Measurements from ENCODE around the gene CZIB. TPM values are rescaled to one million over a fixed set of nuclear protein-coding genes. Genes with fewer than 3 reads are reported as not detected.

CZIB gene
- total RNA-seq, 1 donor = 66.6 TPM

DNA sequence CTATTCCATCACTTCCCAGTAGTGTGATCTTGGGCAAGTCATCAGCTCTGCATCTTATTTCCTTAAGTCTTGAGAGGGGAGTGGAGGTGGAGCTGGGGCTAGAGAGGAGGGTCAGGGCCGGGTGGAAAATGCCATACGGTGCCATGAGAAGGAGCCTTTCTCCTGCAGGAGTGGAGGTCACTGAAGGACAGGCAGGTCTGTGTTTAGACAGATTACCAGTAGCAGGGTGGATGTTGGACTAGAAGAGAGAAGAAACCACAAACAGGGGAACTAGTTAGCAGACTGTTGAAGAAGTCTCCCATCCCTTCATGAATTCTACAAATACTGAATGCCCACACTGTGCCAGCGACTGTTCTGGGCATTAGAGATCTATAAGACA, 37.7 kb downstream of the CZIB start:
- H3K4me3 ChIP-seq (ENCODE audit: low read depth, low read length) = no peak overlapping the region
- TF ChIP-seq, protein P1, sequence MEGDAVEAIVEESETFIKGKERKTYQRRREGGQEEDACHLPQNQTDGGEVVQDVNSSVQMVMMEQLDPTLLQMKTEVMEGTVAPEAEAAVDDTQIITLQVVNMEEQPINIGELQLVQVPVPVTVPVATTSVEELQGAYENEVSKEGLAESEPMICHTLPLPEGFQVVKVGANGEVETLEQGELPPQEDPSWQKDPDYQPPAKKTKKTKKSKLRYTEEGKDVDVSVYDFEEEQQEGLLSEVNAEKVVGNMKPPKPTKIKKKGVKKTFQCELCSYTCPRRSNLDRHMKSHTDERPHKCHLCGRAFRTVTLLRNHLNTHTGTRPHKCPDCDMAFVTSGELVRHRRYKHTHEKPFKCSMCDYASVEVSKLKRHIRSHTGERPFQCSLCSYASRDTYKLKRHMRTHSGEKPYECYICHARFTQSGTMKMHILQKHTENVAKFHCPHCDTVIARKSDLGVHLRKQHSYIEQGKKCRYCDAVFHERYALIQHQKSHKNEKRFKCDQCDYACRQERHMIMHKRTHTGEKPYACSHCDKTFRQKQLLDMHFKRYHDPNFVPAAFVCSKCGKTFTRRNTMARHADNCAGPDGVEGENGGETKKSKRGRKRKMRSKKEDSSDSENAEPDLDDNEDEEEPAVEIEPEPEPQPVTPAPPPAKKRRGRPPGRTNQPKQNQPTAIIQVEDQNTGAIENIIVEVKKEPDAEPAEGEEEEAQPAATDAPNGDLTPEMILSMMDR (IDR thresholded peaks at IDR 0.05; ENCODE audit: insufficient read depth, low read length) = no peak
- no peak for DNase-seq (ENCODE audit: low read depth)

DNA sequence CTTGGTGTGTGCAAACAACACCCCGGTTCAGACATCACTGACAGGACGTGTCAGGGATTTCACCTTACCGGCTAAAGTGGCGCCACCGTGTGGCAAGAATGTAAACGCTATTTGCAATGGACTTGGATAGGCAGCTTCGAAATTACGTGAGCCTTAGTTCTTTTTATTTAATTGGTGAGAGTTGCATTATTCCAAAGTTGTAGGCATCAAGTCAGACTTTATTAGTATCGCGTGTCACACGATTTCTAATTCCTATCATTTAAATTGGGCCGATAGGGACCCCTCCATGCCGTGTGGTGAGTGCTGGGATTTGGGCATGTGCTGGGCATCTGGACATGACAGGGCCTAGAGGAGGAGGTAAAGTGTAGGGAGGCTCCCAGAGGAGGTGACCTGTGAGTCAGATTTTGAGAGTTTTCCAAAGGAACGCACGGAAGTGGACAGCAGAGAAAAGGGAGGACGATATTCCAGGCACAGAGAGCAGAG, 38.3 kb downstream of the CZIB start:
- TF ChIP-seq, protein P1 (IDR thresholded peaks at IDR 0.05; ENCODE audit: insufficient read depth, low read length) = peak; percentile 75
- DNase-seq (ENCODE audit: low read depth) = peak; percentile 90
- H3K4me3 ChIP-seq (ENCODE audit: low read depth, low read length) = no peak overlapping the region

DNA sequence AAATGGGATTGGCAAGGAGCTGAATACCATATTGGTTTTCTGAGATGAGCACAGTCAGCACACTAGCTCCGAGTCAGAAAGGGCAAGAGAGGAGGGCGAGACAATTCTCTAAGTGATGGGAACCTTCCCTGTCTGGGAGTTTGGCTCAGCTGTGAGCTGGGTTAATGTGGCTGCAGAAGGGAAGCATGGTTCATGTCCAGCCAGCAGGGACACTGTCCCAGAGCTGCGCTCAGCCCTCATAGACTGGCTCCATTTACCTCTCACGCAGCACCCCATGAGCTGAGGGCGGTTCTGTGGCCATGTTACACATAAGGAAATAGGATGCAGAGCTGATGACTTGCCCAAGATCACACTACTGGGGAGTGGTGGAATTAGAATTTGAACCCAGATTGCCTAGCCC, 39.5 kb downstream of the CZIB start:
- H3K4me3 ChIP-seq (ENCODE audit: low read depth, low read length) = no peak overlapping the region
- TF ChIP-seq, protein P1 (IDR thresholded peaks at IDR 0.05; ENCODE audit: insufficient read depth, low read length) = no peak
- no peak for DNase-seq (ENCODE audit: low read depth)

GRCh38 chr1:53180226-53180625, 40.2 kb downstream of the CZIB start:
- H3K4me3 ChIP-seq (ENCODE audit: low read depth, low read length) = no peak overlapping the region
- TF ChIP-seq, protein P1 (IDR thresholded peaks at IDR 0.05; ENCODE audit: insufficient read depth, low read length) = no peak
- DNase-seq (ENCODE audit: low read depth) = peak; percentile 86

DNA sequence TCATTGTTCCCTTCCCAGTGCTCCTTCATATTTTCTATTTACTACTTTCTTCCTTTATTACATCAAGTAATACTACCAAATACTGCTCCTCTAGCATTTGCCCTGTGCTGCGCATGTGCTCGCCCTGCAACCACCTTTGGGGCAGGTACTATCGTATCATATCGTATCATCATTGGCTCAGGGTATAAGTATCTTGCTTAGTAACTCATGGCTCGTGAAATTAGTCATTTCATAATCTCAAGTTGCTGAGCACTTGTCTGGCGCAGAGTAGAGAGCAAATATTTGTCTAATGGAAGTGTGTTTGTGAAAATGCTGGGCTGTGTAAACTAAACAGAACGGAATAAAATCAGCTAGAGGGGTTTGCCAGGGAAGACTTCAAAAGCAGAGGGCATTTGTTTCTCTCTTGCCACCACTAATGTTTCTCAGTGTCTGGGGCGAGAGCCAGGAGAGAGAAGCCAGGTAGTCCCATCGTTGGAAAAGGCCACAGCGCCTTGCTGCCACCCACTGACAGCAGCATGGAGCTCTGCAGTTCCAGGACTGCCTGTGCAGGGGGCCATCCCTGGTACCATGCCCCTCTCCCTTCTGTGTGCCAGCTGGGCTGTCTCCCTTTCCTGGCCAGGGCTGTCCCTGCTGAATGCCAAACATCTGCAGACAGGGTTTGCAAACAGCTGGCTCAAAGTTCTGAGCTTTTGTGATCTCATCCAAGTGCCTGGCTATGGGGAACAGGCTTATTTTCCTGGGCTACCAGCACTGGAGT, 43.8 kb downstream of the CZIB start:
- DNase-seq (ENCODE audit: low read depth) = peak; percentile 74
- TF ChIP-seq, protein P1 (IDR thresholded peaks at IDR 0.05; ENCODE audit: insufficient read depth, low read length) = peak; percentile 41
- H3K4me3 ChIP-seq (ENCODE audit: low read depth, low read length) = no peak overlapping the region

GRCh38 chr1:53174971-53175913, 45.2 kb downstream of the CZIB start:
- no peak overlapping the region for H3K4me3 ChIP-seq (ENCODE audit: low read depth, low read length)
- peak; percentile 91 for DNase-seq (ENCODE audit: low read depth)
- TF ChIP-seq, protein P1 (IDR thresholded peaks at IDR 0.05; ENCODE audit: insufficient read depth, low read length) = no peak

Data from fibroblast of the aortic adventitia (primary cell).